Retinal pigment epithelial cell (primary cell): ENCODE measurements around the gene ALKBH7.

Experiments
- DNase-seq: peaks from one replicate; pipeline ENCODE4 v3.0.0-alpha.2; 2010; ENCODE audit warnings: low read depth
- H3K4me3 ChIP-seq: 2 replicates; pipeline ENCODE4 v1.5.1; 2011; ENCODE audit warnings: mild to moderate bottlenecking, low read length, control low read depth, moderate library complexity
- TF ChIP-seq, protein P1 (sequence below): conservative IDR thresholded peaks from 2 replicates; pipeline ENCODE4 v1.5.1; 2011; ENCODE audit warnings: low read depth, low read length, control low read depth, inconsistent platforms

Gene ALKBH7

DNA sequence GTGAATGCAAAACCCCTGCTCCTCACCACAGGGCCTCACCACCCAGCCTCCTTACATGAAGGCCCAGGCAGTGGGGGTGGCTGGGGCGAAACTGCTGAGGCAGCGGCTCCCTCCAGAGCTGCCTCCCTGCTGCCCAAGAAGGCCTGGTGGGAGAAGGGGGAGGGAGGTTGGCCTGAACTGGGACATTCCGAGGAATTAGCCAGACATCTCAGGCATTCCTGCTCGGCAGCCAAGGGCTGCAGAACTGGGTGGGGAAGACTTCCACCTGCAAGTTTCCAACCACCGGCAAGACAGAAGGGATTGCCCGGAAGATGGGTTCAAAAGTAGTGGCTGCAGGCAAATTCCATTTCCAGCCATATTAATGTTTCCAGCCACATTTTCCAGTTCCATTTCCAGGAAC, 5.4 kb downstream of the ALKBH7 start:
- DNase-seq = peak; percentile 78
- TF ChIP-seq, protein P1, sequence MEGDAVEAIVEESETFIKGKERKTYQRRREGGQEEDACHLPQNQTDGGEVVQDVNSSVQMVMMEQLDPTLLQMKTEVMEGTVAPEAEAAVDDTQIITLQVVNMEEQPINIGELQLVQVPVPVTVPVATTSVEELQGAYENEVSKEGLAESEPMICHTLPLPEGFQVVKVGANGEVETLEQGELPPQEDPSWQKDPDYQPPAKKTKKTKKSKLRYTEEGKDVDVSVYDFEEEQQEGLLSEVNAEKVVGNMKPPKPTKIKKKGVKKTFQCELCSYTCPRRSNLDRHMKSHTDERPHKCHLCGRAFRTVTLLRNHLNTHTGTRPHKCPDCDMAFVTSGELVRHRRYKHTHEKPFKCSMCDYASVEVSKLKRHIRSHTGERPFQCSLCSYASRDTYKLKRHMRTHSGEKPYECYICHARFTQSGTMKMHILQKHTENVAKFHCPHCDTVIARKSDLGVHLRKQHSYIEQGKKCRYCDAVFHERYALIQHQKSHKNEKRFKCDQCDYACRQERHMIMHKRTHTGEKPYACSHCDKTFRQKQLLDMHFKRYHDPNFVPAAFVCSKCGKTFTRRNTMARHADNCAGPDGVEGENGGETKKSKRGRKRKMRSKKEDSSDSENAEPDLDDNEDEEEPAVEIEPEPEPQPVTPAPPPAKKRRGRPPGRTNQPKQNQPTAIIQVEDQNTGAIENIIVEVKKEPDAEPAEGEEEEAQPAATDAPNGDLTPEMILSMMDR = no peak
- no peak overlapping the region for H3K4me3 ChIP-seq

DNA sequence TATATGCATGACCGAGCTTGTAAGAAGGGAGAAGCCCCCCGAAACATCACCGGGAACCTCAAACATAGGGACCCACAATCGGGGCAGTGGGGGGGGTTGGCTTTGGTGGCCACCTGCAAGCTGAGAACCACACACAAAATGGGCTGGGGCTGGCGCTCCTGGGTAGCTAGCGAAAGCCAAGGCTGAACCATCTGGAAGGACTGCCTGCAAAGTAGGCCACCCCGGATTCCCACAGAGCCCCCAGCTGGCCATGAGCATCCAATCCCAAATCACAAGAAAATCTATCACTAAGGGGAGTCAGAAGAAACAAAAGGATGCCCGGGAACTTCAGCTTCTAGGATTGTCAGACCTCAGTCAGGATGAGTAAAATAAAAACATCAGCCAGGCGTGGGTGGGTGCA, 5.9 kb downstream of the ALKBH7 start:
- TF ChIP-seq, protein P1 = no peak
- no peak overlapping the region for H3K4me3 ChIP-seq
- no peak for DNase-seq

DNA sequence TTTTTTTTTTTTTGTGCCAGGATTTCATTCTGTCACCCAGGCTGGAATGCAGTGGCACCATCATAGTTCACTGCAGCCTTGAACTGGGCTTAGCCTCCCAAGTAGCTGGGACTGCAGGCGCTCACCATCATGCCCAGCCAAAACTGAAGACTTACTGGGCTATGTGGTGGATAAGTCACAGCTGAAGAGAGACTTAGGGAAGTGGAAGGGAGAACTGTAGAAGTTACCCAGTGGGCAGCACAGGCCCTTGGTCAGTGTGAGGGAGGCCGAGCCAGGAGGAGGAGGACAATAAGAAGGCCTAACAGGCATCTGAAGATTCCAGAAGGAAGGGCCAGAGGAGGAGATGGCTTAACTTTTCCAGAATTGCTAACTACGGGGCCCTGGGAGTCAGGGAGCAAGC, 7.2 kb downstream of the ALKBH7 start:
- TF ChIP-seq, protein P1 = no peak

DNA sequence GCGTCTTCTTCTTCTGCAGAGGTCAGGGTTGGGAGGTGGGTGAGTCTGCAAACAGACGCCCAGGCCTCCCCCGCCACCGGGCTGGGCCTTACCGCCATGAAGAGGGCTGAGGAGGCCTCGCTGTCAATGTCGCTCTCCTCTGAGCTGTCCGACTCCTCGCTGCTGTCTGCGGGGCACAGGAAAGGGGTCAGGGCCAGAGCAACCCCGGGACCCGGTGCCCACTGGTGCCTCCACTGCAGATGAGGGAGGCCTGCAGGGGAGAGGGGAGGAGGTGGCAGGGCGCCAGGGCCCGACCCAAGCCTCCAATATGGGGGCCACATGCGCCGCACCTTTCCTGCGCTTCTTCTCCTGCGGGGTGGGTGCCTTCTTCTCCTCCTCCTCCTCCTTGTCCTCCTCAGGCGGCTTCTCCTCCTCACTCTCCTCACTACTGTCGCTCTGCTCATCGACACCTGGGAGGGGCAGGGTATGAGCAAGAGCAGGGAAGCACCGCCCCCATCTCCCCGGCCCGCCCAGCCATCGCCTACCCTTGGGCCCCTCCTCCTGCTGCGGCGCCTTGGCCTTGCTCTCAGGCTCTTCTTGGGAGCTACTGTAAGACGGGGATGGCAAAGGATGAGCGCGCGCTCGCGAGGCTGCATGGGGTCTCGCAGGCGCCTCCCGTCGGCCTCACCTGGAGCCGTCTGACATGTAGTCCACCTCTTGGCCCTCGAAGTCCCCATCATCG, 8.6 kb downstream of the ALKBH7 start:
- no peak for DNase-seq
- TF ChIP-seq, protein P1 = no peak
- no peak overlapping the region for H3K4me3 ChIP-seq

More for the DNA sequence above, 7.2 kb downstream of the ALKBH7 start:
- no peak overlapping the region for H3K4me3 ChIP-seq
- DNase-seq = no peak

DNA sequence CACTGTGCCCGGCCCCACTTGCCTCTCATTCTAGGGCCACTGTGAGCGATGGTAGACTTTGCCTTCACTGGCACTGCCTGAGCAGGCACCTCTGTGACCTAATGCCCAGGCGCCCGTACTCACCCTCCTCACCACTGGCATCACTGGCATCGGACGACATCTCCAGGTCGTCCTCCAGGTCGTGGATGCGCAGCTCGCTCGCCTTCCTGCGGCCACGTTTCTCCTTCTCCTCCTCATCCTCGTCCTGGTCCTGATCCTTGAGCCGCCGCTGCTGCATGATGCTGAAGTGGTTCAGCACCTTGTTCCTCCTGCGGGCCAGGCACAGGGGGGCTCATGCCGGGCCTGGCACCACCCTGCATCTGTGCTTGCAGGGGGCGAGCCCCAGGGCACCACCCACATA, 10.6 kb downstream of the ALKBH7 start:
- TF ChIP-seq, protein P1 = no peak
- no peak for DNase-seq
- H3K4me3 ChIP-seq = no peak overlapping the region

DNA sequence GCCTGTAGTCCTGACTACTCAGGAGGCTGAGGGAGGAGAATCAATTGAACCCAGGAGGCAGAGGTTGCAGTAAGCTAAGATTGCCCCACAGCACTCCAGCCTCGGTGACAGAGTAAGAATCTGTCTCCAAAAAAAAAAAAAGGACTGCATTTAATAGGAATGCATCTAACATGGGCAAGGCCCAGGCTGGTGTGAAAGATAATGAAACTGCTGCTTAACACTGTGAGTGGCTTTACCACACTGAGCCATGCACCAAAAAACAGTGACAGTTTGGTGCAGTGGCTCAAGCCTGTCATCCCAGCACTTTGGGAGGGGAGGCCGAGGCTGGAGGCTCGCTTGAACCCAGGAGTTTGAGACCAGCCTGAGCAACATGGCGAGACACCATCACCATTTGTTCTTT, 11.8 kb downstream of the ALKBH7 start:
- no peak for DNase-seq
- TF ChIP-seq, protein P1 = no peak
- H3K4me3 ChIP-seq = no peak overlapping the region

DNA sequence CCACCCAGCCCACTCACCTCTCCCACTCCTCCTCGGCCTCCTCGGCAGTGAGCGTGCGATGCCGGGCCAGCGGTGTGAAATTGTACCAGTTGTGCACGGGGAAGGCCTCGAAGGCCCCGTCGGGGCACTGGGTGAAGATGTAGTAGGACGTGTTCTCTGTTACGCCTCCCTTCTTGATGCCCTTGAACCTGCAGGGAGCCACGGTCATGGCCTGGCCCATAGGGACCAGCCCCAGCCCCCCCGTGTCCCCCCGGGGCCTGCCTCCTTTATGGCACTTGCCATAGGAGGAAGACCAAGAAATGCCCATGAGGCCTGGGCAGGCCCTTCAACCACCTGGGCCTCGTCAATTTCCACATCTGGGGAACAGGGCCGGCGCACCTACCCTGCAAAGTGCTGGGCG, 14.8 kb downstream of the ALKBH7 start:
- DNase-seq = no peak
- no peak overlapping the region for H3K4me3 ChIP-seq
- TF ChIP-seq, protein P1 = no peak
